ENCODE results near the gene JARID2. TPM values are rescaled to one million over a fixed set of nuclear protein-coding genes. Genes with fewer than 3 reads are reported as not detected.

The JARID2 gene
- total and polyA plus RNA-seq, 2 of the 13 experiments (the other 11 are each of a cell fraction or from before 2014, with no cell fraction given), result 7.5 to 10.3 TPM

DNA sequence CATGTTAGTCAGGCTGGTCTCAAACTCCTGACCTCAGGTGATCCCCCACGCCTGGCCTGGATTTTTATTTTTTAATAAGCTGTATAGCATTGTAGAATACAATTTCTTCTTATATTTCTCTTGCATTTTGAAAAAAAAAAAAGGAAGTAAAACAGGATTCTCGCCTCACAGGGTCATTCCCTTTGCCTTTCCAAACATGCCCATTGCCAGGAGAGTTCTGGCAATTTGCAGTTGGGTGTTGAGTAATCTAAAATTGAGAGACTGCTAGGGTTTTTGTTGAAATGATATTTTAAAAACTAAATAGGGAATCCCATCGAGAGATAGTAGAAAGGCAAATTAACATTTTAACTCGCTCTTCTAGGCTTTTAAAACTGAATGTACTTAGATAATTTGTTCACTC is 196.1 kb downstream of the JARID2 start:
- peaks cover 15% of the 10 kb centered on the region for H3K4me1 ChIP-seq (ENCODE audit: insufficient read depth, low read length)
- no peaks in the 10 kb centered on the region for H3K36me3 ChIP-seq (replicated peaks in 1 of 2; ENCODE audit: control insufficient read depth in 1 of 2, insufficient read depth in 2 of 2, low read length in 2 of 2)
- no peak overlapping the region for H3K4me2 ChIP-seq (ENCODE audit: low read depth, low read length)
- no peaks in the 10 kb centered on the region for H3K27me3 ChIP-seq (ENCODE audit: control insufficient read depth in 1 of 2, insufficient read depth in 2 of 2, low read length in 2 of 2)
- no peak overlapping the region for H3K9ac ChIP-seq (ENCODE audit: insufficient read depth, low read depth, low read length)
- intact Hi-C loops (cut with micrococcal nuclease; ENCODE audit: unreplicated experiment), result loop anchor here (5.0 kb wide), 2 partner anchors 50 to 195 kb away; partner anchors contain the start of gene JARID2
- in situ Hi-C loops (cut with HindIII; ENCODE audit: extremely low pct_ligation_motif_present, low pct_unique_long_range_greater_than_20kb), result no loop called here
- no peaks in the 10 kb centered on the region for H3K9me3 ChIP-seq (ENCODE audit: low read length)
- H3K79me2 ChIP-seq (ENCODE audit: insufficient read depth, low read length), result peaks cover 13% of the 10 kb centered on the region
- H3K27ac ChIP-seq (ENCODE audit: extremely low read length, insufficient read depth, low read length), result no peak overlapping the region
- ATAC-seq (no peak), DNase-seq (ENCODE audit: low spot score) (no peak), FAIRE-seq (no peak)
- ChIA-PET CTCF (ENCODE audit: low intra/inter-chr PET ratio, low total read pairs) (interaction anchor here (0.7 to 1.5 kb wide), 3 partner anchors 52 to 193 kb away, joined by 4 to 6 read pairs (median 4); no protein-coding TSS in a partner anchor), POLR2A (no interaction called here)
- WGBS (ENCODE audit: low lambda C conversion rate), result 90% methylated on average over 4 of the region's 4 CpGs
- BruUV-seq (replicated peaks), result no TSS peak
- no peak overlapping the region for H3K4me3 ChIP-seq (replicated peaks in 1 of 3; ENCODE audit: insufficient read depth in 1 of 3, low read depth in 2 of 3, low read length in 3 of 3)
- H2AFZ ChIP-seq (ENCODE audit: low read length), result no peak overlapping the region
- H4K20me1 ChIP-seq (ENCODE audit: insufficient read depth, low read length), result no peaks in the 10 kb centered on the region
- no peak for TF ChIP-seq ZNF20 (CRISPR knock-in tag; IDR thresholded peaks at IDR 0.05)
- TF ChIP-seq ZNF138 (CRISPR knock-in tag; IDR thresholded peaks at IDR 0.05; ENCODE audit: low read depth), result no peak
- no peak for TF ChIP-seq ZNF468 (CRISPR knock-in tag; IDR thresholded peaks at IDR 0.05)
- no peak for TF ChIP-seq ZNF432 (CRISPR knock-in tag; IDR thresholded peaks at IDR 0.05; ENCODE audit: borderline replicate concordance)
- TF ChIP-seq, protein P1, sequence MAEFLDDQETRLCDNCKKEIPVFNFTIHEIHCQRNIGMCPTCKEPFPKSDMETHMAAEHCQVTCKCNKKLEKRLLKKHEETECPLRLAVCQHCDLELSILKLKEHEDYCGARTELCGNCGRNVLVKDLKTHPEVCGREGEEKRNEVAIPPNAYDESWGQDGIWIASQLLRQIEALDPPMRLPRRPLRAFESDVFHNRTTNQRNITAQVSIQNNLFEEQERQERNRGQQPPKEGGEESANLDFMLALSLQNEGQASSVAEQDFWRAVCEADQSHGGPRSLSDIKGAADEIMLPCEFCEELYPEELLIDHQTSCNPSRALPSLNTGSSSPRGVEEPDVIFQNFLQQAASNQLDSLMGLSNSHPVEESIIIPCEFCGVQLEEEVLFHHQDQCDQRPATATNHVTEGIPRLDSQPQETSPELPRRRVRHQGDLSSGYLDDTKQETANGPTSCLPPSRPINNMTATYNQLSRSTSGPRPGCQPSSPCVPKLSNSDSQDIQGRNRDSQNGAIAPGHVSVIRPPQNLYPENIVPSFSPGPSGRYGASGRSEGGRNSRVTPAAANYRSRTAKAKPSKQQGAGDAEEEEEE (CRISPR knock-in tag; IDR thresholded peaks at IDR 0.05; ENCODE audit: borderline replicate concordance), result no peak
- TF ChIP-seq, protein P2, sequence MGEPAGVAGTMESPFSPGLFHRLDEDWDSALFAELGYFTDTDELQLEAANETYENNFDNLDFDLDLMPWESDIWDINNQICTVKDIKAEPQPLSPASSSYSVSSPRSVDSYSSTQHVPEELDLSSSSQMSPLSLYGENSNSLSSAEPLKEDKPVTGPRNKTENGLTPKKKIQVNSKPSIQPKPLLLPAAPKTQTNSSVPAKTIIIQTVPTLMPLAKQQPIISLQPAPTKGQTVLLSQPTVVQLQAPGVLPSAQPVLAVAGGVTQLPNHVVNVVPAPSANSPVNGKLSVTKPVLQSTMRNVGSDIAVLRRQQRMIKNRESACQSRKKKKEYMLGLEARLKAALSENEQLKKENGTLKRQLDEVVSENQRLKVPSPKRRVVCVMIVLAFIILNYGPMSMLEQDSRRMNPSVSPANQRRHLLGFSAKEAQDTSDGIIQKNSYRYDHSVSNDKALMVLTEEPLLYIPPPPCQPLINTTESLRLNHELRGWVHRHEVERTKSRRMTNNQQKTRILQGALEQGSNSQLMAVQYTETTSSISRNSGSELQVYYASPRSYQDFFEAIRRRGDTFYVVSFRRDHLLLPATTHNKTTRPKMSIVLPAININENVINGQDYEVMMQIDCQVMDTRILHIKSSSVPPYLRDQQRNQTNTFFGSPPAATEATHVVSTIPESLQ (CRISPR knock-in tag; conservative IDR thresholded peaks at IDR 0.05), result no peak
- TF ChIP-seq, protein P3, sequence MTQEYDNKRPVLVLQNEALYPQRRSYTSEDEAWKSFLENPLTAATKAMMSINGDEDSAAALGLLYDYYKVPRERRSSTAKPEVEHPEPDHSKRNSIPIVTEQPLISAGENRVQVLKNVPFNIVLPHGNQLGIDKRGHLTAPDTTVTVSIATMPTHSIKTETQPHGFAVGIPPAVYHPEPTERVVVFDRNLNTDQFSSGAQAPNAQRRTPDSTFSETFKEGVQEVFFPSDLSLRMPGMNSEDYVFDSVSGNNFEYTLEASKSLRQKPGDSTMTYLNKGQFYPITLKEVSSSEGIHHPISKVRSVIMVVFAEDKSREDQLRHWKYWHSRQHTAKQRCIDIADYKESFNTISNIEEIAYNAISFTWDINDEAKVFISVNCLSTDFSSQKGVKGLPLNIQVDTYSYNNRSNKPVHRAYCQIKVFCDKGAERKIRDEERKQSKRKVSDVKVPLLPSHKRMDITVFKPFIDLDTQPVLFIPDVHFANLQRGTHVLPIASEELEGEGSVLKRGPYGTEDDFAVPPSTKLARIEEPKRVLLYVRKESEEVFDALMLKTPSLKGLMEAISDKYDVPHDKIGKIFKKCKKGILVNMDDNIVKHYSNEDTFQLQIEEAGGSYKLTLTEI (CRISPR knock-in tag; conservative IDR thresholded peaks at IDR 0.05), result no peak
- TF ChIP-seq ZNF446 (CRISPR knock-in tag; IDR thresholded peaks at IDR 0.05), result no peak
- TF ChIP-seq, protein P4, sequence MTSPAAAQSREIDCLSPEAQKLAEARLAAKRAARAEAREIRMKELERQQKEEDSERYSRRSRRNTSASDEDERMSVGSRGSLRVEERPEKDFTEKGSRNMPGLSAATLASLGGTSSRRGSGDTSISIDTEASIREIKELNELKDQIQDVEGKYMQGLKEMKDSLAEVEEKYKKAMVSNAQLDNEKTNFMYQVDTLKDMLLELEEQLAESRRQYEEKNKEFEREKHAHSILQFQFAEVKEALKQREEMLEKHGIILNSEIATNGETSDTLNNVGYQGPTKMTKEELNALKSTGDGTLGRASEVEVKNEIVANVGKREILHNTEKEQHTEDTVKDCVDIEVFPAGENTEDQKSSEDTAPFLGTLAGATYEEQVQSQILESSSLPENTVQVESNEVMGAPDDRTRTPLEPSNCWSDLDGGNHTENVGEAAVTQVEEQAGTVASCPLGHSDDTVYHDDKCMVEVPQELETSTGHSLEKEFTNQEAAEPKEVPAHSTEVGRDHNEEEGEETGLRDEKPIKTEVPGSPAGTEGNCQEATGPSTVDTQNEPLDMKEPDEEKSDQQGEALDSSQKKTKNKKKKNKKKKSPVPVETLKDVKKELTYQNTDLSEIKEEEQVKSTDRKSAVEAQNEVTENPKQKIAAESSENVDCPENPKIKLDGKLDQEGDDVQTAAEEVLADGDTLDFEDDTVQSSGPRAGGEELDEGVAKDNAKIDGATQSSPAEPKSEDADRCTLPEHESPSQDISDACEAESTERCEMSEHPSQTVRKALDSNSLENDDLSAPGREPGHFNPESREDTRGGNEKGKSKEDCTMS (CRISPR knock-in tag; conservative IDR thresholded peaks at IDR 0.05), result no peak
- no peak for TF ChIP-seq GATA4 (IDR thresholded peaks at IDR 0.05; ENCODE audit: borderline replicate concordance, low read depth)
- no peak for TF ChIP-seq BORCS8-MEF2B (CRISPR knock-in tag; IDR thresholded peaks at IDR 0.05)
- no peak for TF ChIP-seq MYC (CRISPR knock-in tag; IDR thresholded peaks at IDR 0.05; ENCODE audit: borderline replicate concordance)
- no peak for TF ChIP-seq FOXP1 (IDR thresholded peaks at IDR 0.05)
- no peak for TF ChIP-seq FOXP1 (CRISPR knock-in tag; IDR thresholded peaks at IDR 0.05)
- no peak for TF ChIP-seq SMARCE1 (IDR thresholded peaks at IDR 0.05; ENCODE audit: borderline replicate concordance)
- TF ChIP-seq, protein P5, sequence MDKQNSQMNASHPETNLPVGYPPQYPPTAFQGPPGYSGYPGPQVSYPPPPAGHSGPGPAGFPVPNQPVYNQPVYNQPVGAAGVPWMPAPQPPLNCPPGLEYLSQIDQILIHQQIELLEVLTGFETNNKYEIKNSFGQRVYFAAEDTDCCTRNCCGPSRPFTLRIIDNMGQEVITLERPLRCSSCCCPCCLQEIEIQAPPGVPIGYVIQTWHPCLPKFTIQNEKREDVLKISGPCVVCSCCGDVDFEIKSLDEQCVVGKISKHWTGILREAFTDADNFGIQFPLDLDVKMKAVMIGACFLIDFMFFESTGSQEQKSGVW (CRISPR knock-in tag; IDR thresholded peaks at IDR 0.05; ENCODE audit: borderline replicate concordance), result no peak
- no peak for TF ChIP-seq ZNF709 (CRISPR knock-in tag; IDR thresholded peaks at IDR 0.05)
- TF ChIP-seq ZNF547 (CRISPR knock-in tag; IDR thresholded peaks at IDR 0.05), result no peak

Data from HepG2 (cell line).